AG04449 (cell line): ENCODE measurements around the gene UBE2G1.
"Not testable (repeated sequence)": the region's sequence is repeated elsewhere in the genome, so short reads cannot be mapped to it uniquely, and the experiment has no call there.

Source experiments
- CTCF ChIA-PET: fragments of 350-600 bp; formaldehyde crosslinking; extraction: SDS; loops from one replicate; lab custom pipeline; 2021; ENCODE audit warnings: antibody characterized with exemption; lab: Yijun Ruan, JAX
- POLR2A ChIA-PET: fragments of 400-600, 350-600 bp; formaldehyde crosslinking; extraction: SDS; loops from one replicate; lab custom pipeline; 2020; ENCODE audit warnings: antibody characterized with exemption, inconsistent platforms; lab: Yijun Ruan, JAX
- DNase-seq: peaks from one replicate; pipeline ENCODE4 v3.0.0-alpha.2; 2010; ENCODE audit warnings: low read depth, low spot score
- H3K4me3 ChIP-seq: 2 replicates; pipeline ENCODE4 v1.5.1; 2011; ENCODE audit warnings: low read depth, mild to moderate bottlenecking, control low read depth, low read length
- TF ChIP-seq, protein P1 (sequence below): IDR thresholded peaks from one replicate; pipeline ENCODE4 v1.5.1; 2011; ENCODE audit warnings: mild to moderate bottlenecking, moderate library complexity, low read length, control low read depth, inconsistent platforms; ENCODE audit not compliant: insufficient read depth; ENCODE audit errors: missing control alignments

UBE2G1 gene

GRCh38 chr17:4263282-4264215 is 102.9 kb downstream of the UBE2G1 start, which contains the start of gene ANKFY1:
TSS of gene ANKFY1 (minus strand) at chr17:4263979. CDS start at chr17:4263941, 38 bp downstream.
- H3K4me3 ChIP-seq: peak within 1 kb of the TSS; percentile 91
- TF ChIP-seq, protein P1, sequence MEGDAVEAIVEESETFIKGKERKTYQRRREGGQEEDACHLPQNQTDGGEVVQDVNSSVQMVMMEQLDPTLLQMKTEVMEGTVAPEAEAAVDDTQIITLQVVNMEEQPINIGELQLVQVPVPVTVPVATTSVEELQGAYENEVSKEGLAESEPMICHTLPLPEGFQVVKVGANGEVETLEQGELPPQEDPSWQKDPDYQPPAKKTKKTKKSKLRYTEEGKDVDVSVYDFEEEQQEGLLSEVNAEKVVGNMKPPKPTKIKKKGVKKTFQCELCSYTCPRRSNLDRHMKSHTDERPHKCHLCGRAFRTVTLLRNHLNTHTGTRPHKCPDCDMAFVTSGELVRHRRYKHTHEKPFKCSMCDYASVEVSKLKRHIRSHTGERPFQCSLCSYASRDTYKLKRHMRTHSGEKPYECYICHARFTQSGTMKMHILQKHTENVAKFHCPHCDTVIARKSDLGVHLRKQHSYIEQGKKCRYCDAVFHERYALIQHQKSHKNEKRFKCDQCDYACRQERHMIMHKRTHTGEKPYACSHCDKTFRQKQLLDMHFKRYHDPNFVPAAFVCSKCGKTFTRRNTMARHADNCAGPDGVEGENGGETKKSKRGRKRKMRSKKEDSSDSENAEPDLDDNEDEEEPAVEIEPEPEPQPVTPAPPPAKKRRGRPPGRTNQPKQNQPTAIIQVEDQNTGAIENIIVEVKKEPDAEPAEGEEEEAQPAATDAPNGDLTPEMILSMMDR: peak; percentile 17
- ChIA-PET POLR2A (interaction anchor here (0.6 kb wide), 1 partner anchor 11 kb away, joined by 3 read pairs; no protein-coding TSS in a partner anchor), CTCF (interaction anchor here (0.9 to 8.9 kb wide), 8 partner anchors 9 to 63 kb away, joined by 3 to 72 read pairs (median 4); no protein-coding TSS in a partner anchor)
- DNase-seq: peak; percentile 60

- POLR2A ChIA-PET: no interaction called here
- peak overlapping the region; percentile 91 for H3K4me3 ChIP-seq
- CTCF ChIA-PET: interaction anchor here (0.9 to 8.9 kb wide), 4 partner anchors 10 to 62 kb away, joined by 3 to 72 read pairs (median 9); no protein-coding TSS in a partner anchor
- TF ChIP-seq, protein P1: no peak
- DNase-seq: no peak
Measured at GRCh38 chr17:4262703-4263102, 103.8 kb downstream of the UBE2G1 start.

GRCh38 chr17:4261452-4261851 is 105.0 kb downstream of the UBE2G1 start:
- POLR2A ChIA-PET: no interaction called here
- no peak for DNase-seq
- TF ChIP-seq, protein P1: no peak
- CTCF ChIA-PET: interaction anchor here (0.7 to 8.9 kb wide), 5 partner anchors 11 to 46 kb away, joined by 3 to 72 read pairs (median 10); no protein-coding TSS in a partner anchor
- no peak overlapping the region for H3K4me3 ChIP-seq

DNA sequence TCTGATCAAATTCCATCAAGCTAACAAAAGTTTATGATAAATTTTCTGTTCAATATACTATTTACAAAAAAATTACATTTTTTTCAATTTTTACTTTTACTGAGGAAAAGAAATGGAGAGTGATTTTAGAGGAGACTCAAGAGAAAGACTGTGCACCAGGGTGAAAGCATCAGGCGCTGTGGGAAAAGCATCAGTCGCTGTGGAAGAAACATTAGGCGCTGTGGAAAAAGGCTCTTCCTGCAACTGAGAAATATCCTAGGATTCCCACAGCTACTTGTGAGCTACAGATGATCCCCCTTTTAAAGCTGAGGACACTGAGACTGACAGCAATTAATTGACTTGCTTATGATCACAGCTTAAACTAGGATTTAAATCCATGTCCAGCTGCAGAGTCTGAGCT is 107.6 kb downstream of the UBE2G1 start:
- ChIA-PET POLR2A (no interaction called here), CTCF (interaction anchor here (0.9 to 8.9 kb wide), 6 partner anchors 8 to 59 kb away, joined by 3 to 72 read pairs (median 4); no protein-coding TSS in a partner anchor)
- TF ChIP-seq, protein P1: no peak
- H3K4me3 ChIP-seq: no peak overlapping the region
- DNase-seq: no peak

- TF ChIP-seq, protein P1: no peak
- CTCF ChIA-PET: interaction anchor here (1.0 to 8.9 kb wide), 6 partner anchors 6 to 57 kb away, joined by 3 to 72 read pairs (median 3); no protein-coding TSS in a partner anchor
- no peak for DNase-seq
- no peak overlapping the region for H3K4me3 ChIP-seq
- POLR2A ChIA-PET: interaction anchor here (1.0 kb wide), 1 partner anchor 16 kb away, joined by 3 read pairs; no protein-coding TSS in a partner anchor
Measured at GRCh38 chr17:4256952-4257351, 109.5 kb downstream of the UBE2G1 start.

GRCh38 chr17:4255271-4255670 is 111.2 kb downstream of the UBE2G1 start:
- H3K4me3 ChIP-seq, CTCF ChIA-PET, DNase-seq, POLR2A ChIA-PET: not testable (repeated sequence)
